NT2/D1 (cell line): ENCODE data around the gene LYST.
"Not testable (repeated sequence)": the region's sequence is repeated elsewhere in the genome, so short reads cannot be mapped to it uniquely, and the experiment has no call there.

Source experiments
- DNase-seq: peaks from one replicate; pipeline ENCODE4 v3.0.0-alpha.2; 2011; ENCODE audit warnings: low read depth, low spot score
- H3K27me3 ChIP-seq: 2 replicates; pipeline ENCODE4 v1.6.0; 2011; ENCODE audit warnings: mild to moderate bottlenecking; ENCODE audit not compliant: insufficient read length, insufficient read depth
- H3K36me3 ChIP-seq: 2 replicates; pipeline ENCODE4 v1.6.1; 2011; ENCODE audit warnings: mild to moderate bottlenecking, low read length, mixed read lengths; ENCODE audit not compliant: insufficient read depth, insufficient read length
- H3K4me1 ChIP-seq: 2 replicates; pipeline ENCODE4 v1.5.1; 2011; ENCODE audit not compliant: insufficient read depth, insufficient read length
- H3K4me3 ChIP-seq: 2 replicates; pipeline ENCODE4 v1.5.1; 2011; ENCODE audit warnings: low read depth; ENCODE audit not compliant: insufficient read length
- H3K9ac ChIP-seq: 2 replicates; pipeline ENCODE4 v1.6.0; 2011; ENCODE audit warnings: low read depth; ENCODE audit not compliant: insufficient read length
- H3K9me3 ChIP-seq: 2 replicates; pipeline ENCODE4 v1.5.1; 2011; ENCODE audit warnings: mild to moderate bottlenecking, low read length; ENCODE audit not compliant: insufficient read depth
- SUZ12 ChIP-seq: IDR thresholded peaks from 2 replicates; pipeline ENCODE4 v1.6.1; 2011; ENCODE audit not compliant: insufficient read length, insufficient read depth; ENCODE audit errors: extremely low read depth
- YY1 ChIP-seq: IDR thresholded peaks from 2 replicates; pipeline ENCODE4 v1.6.1; 2011; ENCODE audit not compliant: insufficient read length, insufficient read depth
- ZNF274 ChIP-seq: IDR thresholded peaks from 2 replicates; pipeline ENCODE4 v1.6.1; 2011; ENCODE audit warnings: mild to moderate bottlenecking, low read depth, low read length

The LYST gene

DNA sequence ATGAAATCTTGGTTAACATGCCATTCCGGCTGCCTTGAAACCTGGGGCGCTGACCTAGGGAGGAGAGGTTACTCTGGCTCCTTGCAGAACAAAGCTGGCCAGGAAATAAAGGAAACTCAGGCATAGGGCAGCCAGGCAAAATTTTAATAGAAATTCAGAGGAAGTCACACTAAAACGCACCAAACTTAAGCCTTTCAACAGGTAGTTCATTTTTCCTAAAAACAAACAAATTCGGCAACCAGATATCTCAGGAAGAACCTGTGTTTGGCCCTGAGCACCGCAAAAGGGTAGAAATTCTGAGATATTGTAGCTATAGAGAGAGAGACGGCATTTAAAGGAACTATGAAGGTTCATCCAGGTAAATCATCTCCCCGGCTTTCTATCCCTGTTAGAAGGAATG, 13.1 kb downstream of the LYST start:
- Histone ChIP-seq H3K4me3 (no peak overlapping the region), H3K9ac (no peak overlapping the region), H3K4me1 (no peaks in the 10 kb centered on the region), H3K36me3 (no peaks in the 10 kb centered on the region), H3K9me3 (no peaks in the 10 kb centered on the region), H3K27me3 (no peaks in the 10 kb centered on the region)
- no peak for DNase-seq
- TF ChIP-seq YY1 (no peak), ZNF274 (no peak), SUZ12 (no peak)

DNA sequence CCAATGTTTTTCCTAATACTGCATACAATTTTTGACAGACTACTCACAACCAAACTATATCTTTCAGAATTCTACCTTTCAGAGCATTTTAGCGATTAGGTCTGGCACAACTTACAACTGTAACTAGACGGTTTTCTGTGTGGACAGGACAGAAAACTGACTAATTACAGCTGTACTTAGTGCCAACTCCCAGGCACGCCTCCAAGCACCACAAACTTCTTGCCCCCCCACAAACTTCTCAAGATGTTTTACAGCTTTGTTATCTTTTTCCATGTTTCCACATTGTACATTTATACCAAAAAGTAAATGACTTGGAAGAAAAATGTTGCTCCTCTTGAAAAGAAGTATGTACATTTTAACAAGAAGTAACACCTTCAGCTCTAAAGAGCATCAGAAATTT, 13.8 kb downstream of the LYST start:
- Histone ChIP-seq H3K9ac (no peak overlapping the region), H3K4me3 (no peak overlapping the region), H3K27me3 (no peaks in the 10 kb centered on the region), H3K9me3 (no peaks in the 10 kb centered on the region), H3K36me3 (no peaks in the 10 kb centered on the region), H3K4me1 (no peaks in the 10 kb centered on the region)
- TF ChIP-seq YY1 (no peak), SUZ12 (no peak), ZNF274 (no peak)
- DNase-seq = no peak

DNA sequence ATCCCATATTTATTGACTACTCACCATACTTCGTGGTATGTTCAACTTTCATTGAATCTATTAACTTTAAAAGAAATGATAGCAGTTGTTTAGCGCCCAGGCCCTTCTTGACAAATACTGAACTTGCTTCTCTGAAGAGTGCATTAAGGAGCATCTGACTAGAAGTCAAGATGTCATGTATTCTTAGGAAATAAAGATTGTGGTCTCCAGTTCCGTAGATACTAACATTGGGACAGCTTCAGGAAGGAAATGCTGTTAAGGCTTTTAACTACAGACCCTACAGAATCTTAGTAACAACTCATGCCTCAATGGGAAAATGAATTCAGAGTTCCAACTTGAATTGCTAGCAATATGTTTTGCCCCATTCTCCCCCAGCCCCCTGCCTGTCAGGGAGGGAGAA, 14.8 kb downstream of the LYST start:
- Histone ChIP-seq H3K27me3 (no peaks in the 10 kb centered on the region), H3K9ac (no peak overlapping the region), H3K9me3 (0 out of 2 replicates have a peak, but pooled peaks cover 5% of the 10 kb centered on the region), H3K4me1 (no peaks in the 10 kb centered on the region), H3K36me3 (no peaks in the 10 kb centered on the region), H3K4me3 (no peak overlapping the region)
- TF ChIP-seq SUZ12 (no peak), ZNF274 (no peak), YY1 (no peak)
- no peak for DNase-seq

DNA sequence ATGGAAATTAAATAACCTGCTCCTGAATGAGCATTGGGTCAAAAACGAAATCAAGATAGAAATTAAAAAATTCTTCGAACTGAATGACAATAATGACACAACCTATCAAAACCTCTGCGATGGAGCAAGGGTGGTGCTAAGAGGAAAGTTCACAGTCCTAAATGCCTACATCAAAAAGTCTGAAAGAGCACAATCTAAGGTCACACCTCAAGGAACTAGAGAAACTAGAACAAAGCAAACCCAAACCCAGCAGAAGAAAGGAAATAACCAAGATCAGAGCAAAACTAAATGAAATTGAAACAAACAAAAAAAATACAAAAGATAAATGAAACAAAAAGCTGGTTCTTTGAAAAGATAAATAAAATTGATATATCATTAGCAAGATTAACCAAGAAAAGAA, 18.5 kb downstream of the LYST start:
- not testable (repeated sequence) for H3K9ac ChIP-seq, H3K9me3 ChIP-seq, H3K27me3 ChIP-seq, H3K36me3 ChIP-seq, H3K4me3 ChIP-seq, DNase-seq, H3K4me1 ChIP-seq

DNA sequence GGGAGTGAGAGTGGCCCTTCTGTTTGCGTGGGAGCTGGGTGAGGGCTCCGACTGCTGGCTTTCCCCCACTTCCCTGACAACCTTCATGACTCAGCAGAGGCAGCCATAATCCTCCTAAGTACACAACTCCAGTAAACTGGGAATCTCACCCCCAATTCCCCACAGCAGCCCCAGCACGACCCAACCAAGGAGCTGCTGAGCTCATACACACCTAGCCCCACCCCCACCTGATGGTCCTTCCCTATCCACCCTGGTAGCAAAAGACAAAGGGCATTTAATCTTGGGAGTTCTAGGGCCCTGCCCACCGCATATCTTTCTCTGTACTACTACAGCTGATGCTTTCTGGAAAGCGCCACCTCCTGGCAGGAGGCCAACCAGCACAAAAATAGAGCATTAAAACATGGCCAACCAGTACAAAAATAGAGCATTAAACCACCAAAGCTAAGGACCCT, 21.0 kb downstream of the LYST start:
- H3K4me3 ChIP-seq, H3K9me3 ChIP-seq, H3K9ac ChIP-seq, H3K36me3 ChIP-seq, H3K4me1 ChIP-seq, H3K27me3 ChIP-seq, DNase-seq: not testable (repeated sequence)

DNA sequence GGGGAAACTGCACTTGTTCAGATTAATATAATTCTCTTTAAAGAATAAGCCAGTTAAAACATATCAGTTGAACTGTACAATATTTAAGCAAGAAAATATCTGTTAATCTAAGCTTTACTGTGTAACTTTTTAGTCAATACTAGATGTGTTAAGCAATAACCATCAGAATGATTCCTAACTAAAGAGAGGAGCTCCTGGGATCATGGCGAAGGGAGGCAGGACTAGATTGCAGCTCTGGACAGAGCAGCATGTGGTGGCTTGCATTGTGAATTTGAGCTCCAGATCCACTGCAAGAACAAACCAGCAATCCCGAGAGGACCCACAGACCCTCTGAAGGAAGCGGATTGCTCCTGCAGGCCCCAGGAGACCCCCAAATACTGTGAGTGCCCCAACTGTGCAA, 21.9 kb downstream of the LYST start:
- Histone ChIP-seq H3K4me3 (no peak overlapping the region), H3K9ac (no peak overlapping the region), H3K36me3 (no peaks in the 10 kb centered on the region), H3K27me3 (no peaks in the 10 kb centered on the region), H3K9me3 (0 out of 2 replicates have a peak, but pooled peaks cover 5% of the 10 kb centered on the region), H3K4me1 (no peaks in the 10 kb centered on the region)
- TF ChIP-seq YY1 = no peak
- no peak for TF ChIP-seq ZNF274
- no peak for TF ChIP-seq SUZ12
- DNase-seq = no peak

DNA sequence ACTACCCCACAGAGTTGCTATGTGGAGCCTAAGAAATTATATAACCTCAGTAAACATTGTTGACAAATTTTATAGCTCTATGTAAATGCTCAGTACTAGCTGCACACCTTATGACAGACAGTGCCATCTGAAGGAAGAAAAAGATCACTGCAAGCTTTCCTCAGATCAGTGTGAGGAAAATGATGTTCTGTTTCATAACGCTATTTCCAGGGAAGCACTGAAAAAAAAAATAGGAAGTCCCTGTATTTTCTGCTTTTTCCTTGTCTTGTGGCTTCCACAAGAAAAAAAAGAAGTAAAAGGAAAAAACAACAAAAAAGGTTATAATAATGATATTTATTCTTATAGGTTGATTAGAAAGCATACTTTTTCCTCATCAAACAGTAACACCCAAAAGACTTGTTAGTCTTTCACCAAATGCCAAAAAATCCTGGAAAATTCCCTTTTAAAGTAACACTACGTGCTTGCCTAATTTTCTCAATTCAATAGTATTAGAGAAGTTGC, 23.2 kb downstream of the LYST start:
- Histone ChIP-seq H3K4me3 (no peak overlapping the region), H3K9ac (no peak overlapping the region), H3K4me1 (no peaks in the 10 kb centered on the region), H3K9me3 (0 out of 2 replicates have a peak, but pooled peaks cover 5% of the 10 kb centered on the region), H3K27me3 (no peaks in the 10 kb centered on the region), H3K36me3 (no peaks in the 10 kb centered on the region)
- TF ChIP-seq YY1 (no peak), SUZ12 (no peak), ZNF274 (no peak)
- DNase-seq = no peak

DNA sequence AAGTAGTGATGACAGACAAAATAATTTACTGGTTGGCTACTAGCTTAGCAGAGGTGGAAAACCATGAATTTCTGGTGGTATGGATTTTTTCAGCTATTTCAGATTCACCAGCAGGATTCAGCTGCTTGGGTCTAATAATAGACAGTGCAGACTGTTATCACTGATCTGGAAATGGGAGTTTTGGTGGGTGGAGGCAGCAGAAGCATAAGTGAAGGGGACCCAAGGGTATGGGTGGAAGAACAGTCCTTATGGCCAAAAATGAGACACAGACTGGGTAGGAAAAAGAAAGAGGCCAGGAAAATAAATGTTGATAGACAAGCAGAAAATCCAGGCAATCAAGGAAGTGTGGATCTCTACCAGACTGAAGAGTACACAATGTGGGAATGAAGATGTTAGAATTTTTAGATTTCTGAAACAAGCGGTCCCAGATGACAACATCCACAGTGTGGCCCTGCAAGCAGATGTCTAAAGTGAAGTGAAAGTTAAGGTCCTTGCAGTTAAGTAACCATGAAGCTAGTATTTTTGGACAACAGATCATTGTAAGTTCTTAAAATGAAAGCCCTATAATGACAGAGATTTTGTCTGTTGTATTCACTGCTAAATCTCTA, 24.7 kb downstream of the LYST start:
- no peak overlapping the region for H3K9ac ChIP-seq
- no peaks in the 10 kb centered on the region for H3K27me3 ChIP-seq
- no peak overlapping the region for H3K4me3 ChIP-seq
- no peaks in the 10 kb centered on the region for H3K4me1 ChIP-seq
- no peaks in the 10 kb centered on the region for H3K36me3 ChIP-seq
- 0 out of 2 replicates have a peak, but pooled peaks cover under 1% of the 10 kb centered on the region for H3K9me3 ChIP-seq
- no peak for DNase-seq
- TF ChIP-seq SUZ12 (no peak), YY1 (no peak), ZNF274 (no peak)
